ENCODE data around the gene ANK3. TPM values are rescaled to one million over a fixed set of nuclear protein-coding genes. Genes with fewer than 3 reads are reported as not detected.

ANK3 gene
- total RNA-seq, 6 experiments from 2014 or later, result 7.8 to 25.7 (median 16.6) TPM

DNA sequence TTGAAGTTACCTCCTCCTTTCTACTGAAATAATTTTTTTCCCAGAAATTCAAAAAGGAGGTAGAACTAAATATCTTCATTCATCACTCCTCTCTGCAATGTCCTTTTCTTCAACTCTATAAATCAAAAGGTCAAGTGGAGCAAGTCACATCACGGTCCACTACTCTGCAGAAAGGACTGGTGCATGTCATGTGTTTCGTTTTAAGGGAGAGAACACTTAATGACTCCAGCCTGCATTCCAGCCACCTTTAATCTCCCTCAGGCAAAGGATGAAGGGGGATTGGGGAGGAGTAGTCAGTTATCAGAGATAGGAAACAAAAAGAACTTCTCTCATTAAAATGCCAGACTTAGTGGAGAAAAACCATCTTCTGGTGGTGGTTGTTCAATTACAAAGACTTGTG lies 78.9 kb downstream of the ANK3 start:
- no peak overlapping the region for H3K4me3 ChIP-seq
- no peaks in the 10 kb centered on the region for H3K27me3 ChIP-seq
- peaks cover 0 to 5% (median 0%) of the 10 kb centered on the region in 4 donors for H3K4me1 ChIP-seq
- DNase-seq (no peak), ATAC-seq (no peak)
- WGBS (ENCODE audit: insufficient coverage, low coverage, low lambda C conversion rate, missing lambda C conversion rate), result 0% methylated on average over 2 of the region's 2 CpGs
- TF ChIP-seq POLR2A (IDR thresholded peaks at IDR 0.05) (no peak), CTCF (IDR thresholded peaks at IDR 0.05) (no peak)
- intact Hi-C loops (cut with DNase I), result no loop called here
- no peaks in the 10 kb centered on the region for H3K9me3 ChIP-seq
- H3K27ac ChIP-seq, result no peak overlapping the region
- H3K36me3 ChIP-seq, result no peaks in the 10 kb centered on the region

GRCh38 chr10:60309891-60310290 lies 79.8 kb downstream of the ANK3 start:
- peaks cover 0 to 5% (median 0%) of the 10 kb centered on the region in 4 donors for H3K4me1 ChIP-seq
- H3K36me3 ChIP-seq, result no peaks in the 10 kb centered on the region
- TF ChIP-seq CTCF (IDR thresholded peaks at IDR 0.05), result no peak
- no peak for TF ChIP-seq POLR2A (IDR thresholded peaks at IDR 0.05)
- H3K9me3 ChIP-seq, result no peaks in the 10 kb centered on the region
- intact Hi-C loops (cut with DNase I), result no loop called here
- no peak for DNase-seq
- no peaks in the 10 kb centered on the region for H3K27me3 ChIP-seq
- no peak for ATAC-seq
- H3K4me3 ChIP-seq, result no peak overlapping the region
- H3K27ac ChIP-seq, result no peak overlapping the region
- 55% methylated on average over 2 of the region's 2 CpGs for WGBS (ENCODE audit: insufficient coverage, low coverage, low lambda C conversion rate, missing lambda C conversion rate)

- no peak overlapping the region for H3K27ac ChIP-seq
- intact Hi-C loops (cut with DNase I), result no loop called here
- no peaks in the 10 kb centered on the region for H3K27me3 ChIP-seq
- no peaks in the 10 kb centered on the region for H3K9me3 ChIP-seq
- H3K4me3 ChIP-seq, result no peak overlapping the region
- TF ChIP-seq POLR2A (IDR thresholded peaks at IDR 0.05), result no peak
- no peak for TF ChIP-seq CTCF (IDR thresholded peaks at IDR 0.05)
- no peaks in the 10 kb centered on the region for H3K36me3 ChIP-seq
- peaks cover 0 to 5% (median 0%) of the 10 kb centered on the region in 4 donors for H3K4me1 ChIP-seq
- DNase-seq (no peak), ATAC-seq (no peak)
These were observed 80.3 kb downstream of the ANK3 start for GRCh38 chr10:60309371-60309770.

DNA sequence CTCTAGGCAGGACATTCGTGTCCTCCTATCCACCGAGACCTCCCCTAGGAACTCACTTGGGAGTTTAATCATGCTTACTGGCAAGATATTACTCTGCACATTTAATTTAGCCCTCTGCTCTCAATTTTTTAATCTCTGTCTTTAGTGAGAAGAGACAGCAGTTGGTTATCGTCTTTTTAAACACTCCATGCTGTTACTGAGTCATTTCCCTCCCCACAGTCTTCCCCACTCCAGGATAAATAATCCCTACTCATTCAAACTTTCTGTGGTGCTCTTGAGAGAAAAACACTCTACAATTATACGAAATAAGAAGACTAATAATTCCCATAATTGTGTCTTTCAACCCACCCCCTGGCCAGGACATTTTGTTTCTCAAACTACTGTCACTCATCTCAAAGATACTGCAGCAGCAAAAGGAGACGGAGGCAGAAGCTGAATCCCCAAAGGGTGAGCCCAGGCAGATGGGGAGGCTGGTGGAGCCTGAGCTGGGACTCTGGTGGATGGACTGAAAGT lies 84.2 kb downstream of the ANK3 start:
- no peak for DNase-seq
- Histone ChIP-seq H3K36me3 (no peaks in the 10 kb centered on the region), H3K4me1 (no peaks in the 10 kb centered on the region), H3K27ac (no peak overlapping the region), H3K4me3 (no peak overlapping the region), H3K27me3 (no peaks in the 10 kb centered on the region), H3K9me3 (no peaks in the 10 kb centered on the region)
- WGBS (ENCODE audit: insufficient coverage, low coverage, low lambda C conversion rate, missing lambda C conversion rate), result 60% methylated on average over 5 of the region's 5 CpGs
- ATAC-seq, result no peak
- TF ChIP-seq POLR2A (IDR thresholded peaks at IDR 0.05) (no peak), CTCF (IDR thresholded peaks at IDR 0.05) (no peak)
- intact Hi-C loops (cut with DNase I), result no loop called here

GRCh38 chr10:60304829-60305379 lies 84.8 kb downstream of the ANK3 start:
- ATAC-seq, result no peak
- no peaks in the 10 kb centered on the region for H3K4me1 ChIP-seq
- no peaks in the 10 kb centered on the region for H3K27me3 ChIP-seq
- H3K4me3 ChIP-seq, result no peak overlapping the region
- TF ChIP-seq CTCF (IDR thresholded peaks at IDR 0.05) (no peak), POLR2A (IDR thresholded peaks at IDR 0.05) (no peak)
- 52% methylated on average over 2 of the region's 2 CpGs for WGBS (ENCODE audit: insufficient coverage, low coverage, low lambda C conversion rate, missing lambda C conversion rate)
- intact Hi-C loops (cut with DNase I), result no loop called here
- no peak overlapping the region for H3K27ac ChIP-seq
- no peaks in the 10 kb centered on the region for H3K36me3 ChIP-seq
- DNase-seq, result no peak
- no peaks in the 10 kb centered on the region for H3K9me3 ChIP-seq
